Uterus (tissue), 4 donors: ENCODE data around the gene MAD1L1. TPM values are rescaled to one million over a fixed set of nuclear protein-coding genes. Genes with fewer than 3 reads are reported as not detected.

ENCODE experiments used
- DNase-seq, 2 donors: peaks; one replicate each; pipeline ENCODE4 v3.0.0-alpha.2; 2019 to 2020
- H3K27ac ChIP-seq, 2 donors: fragments of 200-600 bp; sonication (generic); 1 replicate in 1 of 2; 2 replicates in 1 of 2; pipeline ENCODE4 v1.5.1; 2016 to 2018
- H3K27me3 ChIP-seq, 2 donors: fragments of 200-600 bp; sonication (generic); one replicate each; pipeline ENCODE4 v1.5.1; 2018 to 2019; ENCODE audit warnings: control low read depth in 1 of 2
- H3K36me3 ChIP-seq, 2 donors: fragments of 200-600 bp; sonication (generic); one replicate each; pipeline ENCODE4 v1.5.1; 2019; ENCODE audit warnings: control low read depth in 1 of 2
- H3K4me1 ChIP-seq, 2 donors: fragments of 200-600 bp; sonication (generic); one replicate each; pipeline ENCODE4 v1.5.1; 2018 to 2019; ENCODE audit warnings: control low read depth in 1 of 2
- H3K4me3 ChIP-seq, 2 donors: fragments of 200-600 bp; sonication (generic); 1 replicate in 1 of 2; 2 replicates in 1 of 2; pipeline ENCODE4 v1.5.1; 2018 to 2019; ENCODE audit warnings: mild to moderate bottlenecking in 1 of 2
- H3K9me3 ChIP-seq, 2 donors: fragments of 200-600 bp; sonication (generic); one replicate each; pipeline ENCODE4 v1.5.1; 2019; ENCODE audit warnings: control low read depth in 1 of 2
- POLR2A ChIP-seq, 2 donors: fragments of 450-650 bp; IDR thresholded peaks; one replicate each; pipeline ENCODE4 v1.6.1; 2016; ENCODE audit warnings: antibody characterized with exemption in 2 of 2, mild to moderate bottlenecking in 1 of 2, moderate library complexity in 1 of 2
- intact Hi-C: fragments of 100-400 bp; cut with DNase I; formaldehyde crosslinking; loops from one replicate; pipeline ENCODE4 v1.15.1; 2023; ENCODE audit warnings: low total_unique reads
- total RNA-seq, 4 donors: library from RNA; depleted of rRNA in 3 of 4; stranded (reverse); fragments of >200 nt in 3 of 4; gene quantifications; one replicate each; pipeline versions ENCODE4 v1.1.0 to v1.2.4, GENCODE V29; 2014 to 2023
- TF ChIP-seq, protein P1 (sequence below), 4 experiments: fragments of 200-600 bp in 2 of 4; fragments of 450-650 bp in 2 of 4; sonication (generic) in 2 of 4; IDR thresholded peaks; one replicate each; pipeline ENCODE4 v1.5.1; 2016 to 2019; ENCODE audit warnings: antibody characterized with exemption in 4 of 4, mild to moderate bottlenecking in 2 of 4, moderate library complexity in 1 of 4
- donor health status: DM: yes; HTN: yes; CAD: no.

Gene MAD1L1
- total RNA-seq, 4 donors from 2014 or later = 13.3 to 37.4 (median 33.1) TPM

DNA sequence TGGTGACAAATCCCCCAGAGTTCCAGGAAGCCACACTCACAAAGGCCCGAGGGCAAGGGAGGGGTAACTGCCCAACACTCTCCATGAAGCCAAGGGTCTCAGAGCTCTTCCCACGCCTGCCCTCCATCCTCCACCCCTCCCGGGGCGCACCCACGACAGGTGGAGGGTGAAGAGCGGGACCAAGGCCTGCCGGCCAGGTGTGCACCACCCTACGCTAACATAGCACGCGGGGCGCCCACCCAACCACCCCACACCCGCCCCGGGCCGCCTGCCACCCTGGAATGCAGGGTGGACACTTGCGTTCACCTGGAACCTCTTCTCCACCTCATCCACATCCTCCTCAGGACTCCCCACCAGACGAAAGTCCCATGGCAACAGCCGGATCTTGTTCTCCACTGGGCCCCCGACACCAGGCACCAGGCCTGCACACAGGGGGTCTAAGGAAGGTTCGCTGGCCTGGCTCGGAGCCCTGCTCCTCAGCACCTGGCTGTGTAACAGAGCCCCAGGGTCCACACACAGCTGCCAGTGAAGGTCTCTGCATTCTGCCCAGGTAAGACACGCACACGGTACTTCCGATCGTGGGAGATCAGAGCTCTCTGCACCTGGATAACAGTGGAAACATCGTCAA, 32.7 kb downstream of the MAD1L1 start:
- no peak overlapping the region for H3K27ac ChIP-seq
- no peak overlapping the region for H3K4me3 ChIP-seq
- no peaks in the 10 kb centered on the region for H3K27me3 ChIP-seq
- TF ChIP-seq POLR2A (IDR thresholded peaks at IDR 0.05) = no peak
- TF ChIP-seq, protein P1, sequence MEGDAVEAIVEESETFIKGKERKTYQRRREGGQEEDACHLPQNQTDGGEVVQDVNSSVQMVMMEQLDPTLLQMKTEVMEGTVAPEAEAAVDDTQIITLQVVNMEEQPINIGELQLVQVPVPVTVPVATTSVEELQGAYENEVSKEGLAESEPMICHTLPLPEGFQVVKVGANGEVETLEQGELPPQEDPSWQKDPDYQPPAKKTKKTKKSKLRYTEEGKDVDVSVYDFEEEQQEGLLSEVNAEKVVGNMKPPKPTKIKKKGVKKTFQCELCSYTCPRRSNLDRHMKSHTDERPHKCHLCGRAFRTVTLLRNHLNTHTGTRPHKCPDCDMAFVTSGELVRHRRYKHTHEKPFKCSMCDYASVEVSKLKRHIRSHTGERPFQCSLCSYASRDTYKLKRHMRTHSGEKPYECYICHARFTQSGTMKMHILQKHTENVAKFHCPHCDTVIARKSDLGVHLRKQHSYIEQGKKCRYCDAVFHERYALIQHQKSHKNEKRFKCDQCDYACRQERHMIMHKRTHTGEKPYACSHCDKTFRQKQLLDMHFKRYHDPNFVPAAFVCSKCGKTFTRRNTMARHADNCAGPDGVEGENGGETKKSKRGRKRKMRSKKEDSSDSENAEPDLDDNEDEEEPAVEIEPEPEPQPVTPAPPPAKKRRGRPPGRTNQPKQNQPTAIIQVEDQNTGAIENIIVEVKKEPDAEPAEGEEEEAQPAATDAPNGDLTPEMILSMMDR (IDR thresholded peaks at IDR 0.05) = no peak
- no peak for DNase-seq
- intact Hi-C loops = no loop called here
- H3K36me3 ChIP-seq = no peaks in the 10 kb centered on the region
- peaks cover 0 to 4% of the 10 kb centered on the region in 2 donors for H3K4me1 ChIP-seq
- H3K9me3 ChIP-seq = no peaks in the 10 kb centered on the region

DNA sequence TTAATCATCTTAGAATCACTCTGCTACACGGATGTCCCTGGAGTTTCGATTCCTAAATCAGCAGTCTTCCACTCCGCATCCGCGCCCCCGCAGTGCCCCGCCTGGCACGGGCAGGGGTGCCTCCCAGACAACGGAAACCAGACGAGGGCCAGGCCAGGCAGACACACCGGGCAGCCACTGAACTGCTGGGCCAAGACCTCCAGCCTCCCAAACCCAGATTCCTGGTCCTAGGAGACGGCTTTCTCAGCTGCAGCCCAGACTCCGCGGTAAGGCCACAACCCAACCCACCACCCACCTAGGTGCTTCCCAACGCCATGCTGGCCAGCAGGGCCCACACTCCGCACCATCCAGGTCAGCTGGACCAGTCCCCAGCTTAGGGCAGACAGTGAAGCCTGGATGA, 33.2 kb downstream of the MAD1L1 start:
- Histone ChIP-seq H3K4me3 (no peak overlapping the region), H3K4me1 (peaks cover 0 to 4% of the 10 kb centered on the region in 2 donors), H3K36me3 (no peaks in the 10 kb centered on the region), H3K9me3 (no peaks in the 10 kb centered on the region), H3K27me3 (no peaks in the 10 kb centered on the region), H3K27ac (no peak overlapping the region)
- no peak for TF ChIP-seq POLR2A (IDR thresholded peaks at IDR 0.05)
- TF ChIP-seq, protein P1 (IDR thresholded peaks at IDR 0.05) = no peak
- intact Hi-C loops = no loop called here
- DNase-seq = no peak

DNA sequence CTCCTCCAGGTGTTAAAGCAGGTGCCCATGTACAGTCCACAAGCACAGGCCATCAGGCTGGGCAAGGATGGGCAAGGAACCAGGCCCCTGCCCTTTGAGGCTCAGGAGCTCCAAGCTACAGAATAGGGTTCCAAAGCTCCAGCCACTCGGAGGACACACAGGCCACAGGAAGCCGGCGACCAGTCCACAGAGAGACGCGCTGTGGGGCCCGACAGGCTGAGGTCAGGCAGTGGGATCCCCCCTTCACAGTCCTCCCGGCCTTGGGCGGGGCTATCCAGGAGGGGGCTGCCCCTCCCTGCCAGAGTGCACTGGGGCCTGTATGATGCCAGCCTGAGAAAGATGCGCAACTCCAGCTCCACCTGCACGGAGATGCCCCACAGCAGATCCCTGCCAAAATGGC, 34.0 kb downstream of the MAD1L1 start:
- intact Hi-C loops = no loop called here
- TF ChIP-seq POLR2A (IDR thresholded peaks at IDR 0.05) = no peak
- TF ChIP-seq, protein P1 (IDR thresholded peaks at IDR 0.05) = no peak
- no peaks in the 10 kb centered on the region for H3K9me3 ChIP-seq
- no peak for DNase-seq
- no peak overlapping the region for H3K4me3 ChIP-seq
- H3K27ac ChIP-seq = no peak overlapping the region
- no peaks in the 10 kb centered on the region for H3K27me3 ChIP-seq
- peaks cover 0 to 4% of the 10 kb centered on the region in 2 donors for H3K4me1 ChIP-seq
- H3K36me3 ChIP-seq = no peaks in the 10 kb centered on the region

DNA sequence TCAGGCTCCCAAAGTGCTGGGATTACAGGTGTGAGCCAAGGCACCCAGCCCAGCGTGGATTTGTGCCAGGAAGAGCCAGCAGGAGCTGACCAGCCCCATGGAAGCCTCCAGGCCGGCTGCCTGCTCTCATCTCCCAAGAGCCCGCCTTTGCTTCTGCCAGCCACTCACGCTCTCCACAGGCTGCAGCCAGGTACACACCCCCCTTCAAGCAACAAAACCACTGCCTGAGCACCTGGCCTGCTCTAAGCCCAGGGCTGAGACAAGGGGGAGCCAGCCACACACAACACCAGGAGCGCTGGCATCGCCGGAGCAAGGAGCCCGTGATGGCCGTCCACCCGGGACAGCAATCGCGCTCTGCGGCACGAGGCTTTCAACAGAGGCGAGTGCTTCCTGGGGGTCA, 34.5 kb downstream of the MAD1L1 start:
- peaks cover 0 to 2% of the 10 kb centered on the region in 2 donors for H3K4me1 ChIP-seq
- no peaks in the 10 kb centered on the region for H3K9me3 ChIP-seq
- no peak overlapping the region for H3K4me3 ChIP-seq
- no peaks in the 10 kb centered on the region for H3K27me3 ChIP-seq
- H3K27ac ChIP-seq = no peak overlapping the region
- intact Hi-C loops = no loop called here
- H3K36me3 ChIP-seq = no peaks in the 10 kb centered on the region
- no peak for TF ChIP-seq POLR2A (IDR thresholded peaks at IDR 0.05)
- TF ChIP-seq, protein P1 (IDR thresholded peaks at IDR 0.05) = no peak
- DNase-seq = no peak

DNA sequence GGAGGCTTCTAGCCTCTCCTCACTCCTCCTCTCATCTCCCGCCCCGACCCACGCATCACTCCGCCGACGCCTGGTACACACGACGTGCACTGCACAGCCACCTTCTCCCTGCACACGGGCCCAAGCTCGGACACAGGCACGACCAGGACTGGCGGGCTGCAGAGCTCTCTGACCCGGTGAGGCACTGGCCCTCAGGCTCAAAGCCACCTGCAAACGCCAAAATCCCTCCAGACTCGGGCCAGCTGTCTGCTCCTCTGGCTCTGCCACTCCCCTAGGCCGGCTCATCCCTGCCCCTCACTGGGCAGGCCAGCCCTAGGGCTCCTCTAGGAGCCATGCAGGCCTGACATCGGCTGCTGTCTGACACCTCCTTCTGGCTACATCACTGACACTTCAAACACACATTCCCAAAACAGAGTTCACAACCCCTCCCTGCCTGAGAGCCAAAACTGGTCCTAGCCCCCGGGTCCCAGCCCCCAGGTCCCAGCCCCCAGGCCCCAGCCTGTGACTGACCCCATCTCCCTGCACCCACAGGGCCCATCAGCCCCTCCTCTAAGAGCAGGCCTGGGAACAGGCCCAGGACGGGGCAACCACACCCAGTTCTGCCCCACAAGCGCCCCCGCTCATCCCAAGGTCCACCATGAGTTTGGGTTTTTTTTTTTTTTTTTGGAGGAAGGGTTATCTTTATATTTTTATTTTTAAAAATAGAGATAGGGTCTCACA, 35.1 kb downstream of the MAD1L1 start:
- H3K36me3 ChIP-seq = no peaks in the 10 kb centered on the region
- no peak overlapping the region for H3K27ac ChIP-seq
- TF ChIP-seq, protein P1 (IDR thresholded peaks at IDR 0.05) = no peak
- TF ChIP-seq POLR2A (IDR thresholded peaks at IDR 0.05) = no peak
- intact Hi-C loops = no loop called here
- no peaks in the 10 kb centered on the region for H3K9me3 ChIP-seq
- no peaks in the 10 kb centered on the region for H3K4me1 ChIP-seq
- DNase-seq = no peak
- no peaks in the 10 kb centered on the region for H3K27me3 ChIP-seq
- H3K4me3 ChIP-seq = no peak overlapping the region
